ENCODE results near the gene MRPL38.

The MRPL38 gene

DNA sequence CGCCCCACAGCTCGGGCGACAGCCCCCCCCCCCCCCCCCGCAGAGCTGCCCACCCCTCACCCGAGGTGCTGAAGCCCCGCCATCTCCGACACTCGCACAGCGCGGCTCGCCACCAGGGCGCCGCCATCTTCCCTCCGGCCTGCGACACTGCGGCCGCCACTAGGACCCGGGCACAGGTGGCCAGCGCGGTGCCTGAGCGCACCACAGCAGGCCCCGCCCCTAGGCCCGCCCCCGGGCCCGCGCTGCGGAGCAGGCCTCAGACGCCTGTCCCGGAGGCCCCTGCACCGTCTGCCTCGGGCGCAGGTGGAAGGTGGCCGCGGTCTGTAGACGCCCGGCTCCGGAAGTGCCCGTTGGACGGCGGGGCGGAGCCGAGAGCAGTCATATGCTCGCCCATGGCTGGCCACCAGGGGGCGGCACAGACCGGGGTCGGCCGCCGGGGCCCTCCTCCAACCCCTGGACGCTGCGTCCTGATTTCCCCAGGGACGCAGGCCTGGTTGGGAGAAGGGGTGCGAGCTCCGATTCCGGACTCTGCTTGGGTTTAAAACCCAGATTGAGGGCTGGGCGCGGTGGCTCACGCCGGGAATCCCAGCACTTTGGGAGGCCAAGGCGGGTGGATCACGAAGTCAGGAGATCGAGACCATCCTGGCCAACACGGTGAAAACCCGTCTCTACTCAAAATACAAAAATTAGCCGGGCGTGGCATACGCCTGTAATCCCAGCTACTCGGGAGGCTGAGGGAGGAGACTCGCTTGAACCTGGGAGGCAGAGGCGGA lies at the start of gene MRPL38:
TSS of gene MRPL38 (minus strand) at position 136 of the 773 bp plus-strand sequence. CDS start at position 127, 9 bp downstream.
- DNase-seq (ENCODE audit: low spot score): peak; percentile 93

DNA sequence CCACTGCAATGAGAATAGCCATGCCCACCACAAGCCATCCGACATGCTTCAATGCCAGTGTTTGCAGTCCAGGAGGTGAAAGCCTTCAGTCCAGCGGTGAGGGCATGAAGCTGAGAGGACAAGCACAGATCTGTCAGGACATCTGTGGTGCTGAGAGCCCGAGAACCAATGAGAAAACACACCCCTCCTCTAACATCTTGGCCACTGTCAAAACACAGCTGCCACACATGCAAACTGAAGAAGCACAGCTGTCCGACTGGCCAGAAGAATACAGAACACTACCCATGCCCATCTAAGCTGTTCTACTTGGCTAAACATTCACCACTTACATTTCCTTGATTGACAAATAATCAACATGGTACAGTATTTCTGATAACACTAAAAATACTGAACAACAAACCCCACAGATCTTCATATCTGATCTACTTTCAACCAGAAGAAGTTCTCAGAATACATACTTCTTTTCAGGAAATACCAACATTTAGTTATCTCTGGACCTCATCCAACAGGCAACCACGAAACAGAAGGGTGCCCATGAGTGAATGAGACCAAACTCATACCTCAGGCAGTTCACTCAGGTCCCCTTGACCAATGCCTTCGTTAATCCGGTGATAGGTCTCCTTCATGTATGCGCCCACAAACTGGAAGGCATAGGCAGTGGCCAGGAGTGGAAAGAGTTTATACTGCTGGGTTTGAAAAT lies 46.3 kb upstream of the MRPL38 start:
- no peak for DNase-seq (ENCODE audit: low spot score)

DNA sequence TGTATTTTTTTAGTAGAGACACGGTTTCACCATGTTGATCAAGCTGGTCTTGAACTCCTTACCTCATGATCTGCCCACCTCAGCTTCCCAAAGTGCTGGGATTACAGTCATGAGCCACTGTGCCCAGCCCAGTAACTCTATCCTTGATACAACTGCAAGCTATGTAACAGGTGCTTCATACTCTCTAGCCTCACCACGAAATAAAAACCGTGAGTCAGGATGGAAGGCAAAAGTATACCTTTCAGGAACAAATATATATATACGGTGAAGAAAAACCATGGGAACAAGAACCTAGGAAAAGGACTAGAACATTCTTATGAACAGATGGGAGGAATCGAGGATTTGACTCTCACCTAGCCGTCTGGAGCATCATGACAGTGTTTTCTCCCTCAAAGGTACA lies 45.7 kb upstream of the MRPL38 start:
- no peak for DNase-seq (ENCODE audit: low spot score)

DNA sequence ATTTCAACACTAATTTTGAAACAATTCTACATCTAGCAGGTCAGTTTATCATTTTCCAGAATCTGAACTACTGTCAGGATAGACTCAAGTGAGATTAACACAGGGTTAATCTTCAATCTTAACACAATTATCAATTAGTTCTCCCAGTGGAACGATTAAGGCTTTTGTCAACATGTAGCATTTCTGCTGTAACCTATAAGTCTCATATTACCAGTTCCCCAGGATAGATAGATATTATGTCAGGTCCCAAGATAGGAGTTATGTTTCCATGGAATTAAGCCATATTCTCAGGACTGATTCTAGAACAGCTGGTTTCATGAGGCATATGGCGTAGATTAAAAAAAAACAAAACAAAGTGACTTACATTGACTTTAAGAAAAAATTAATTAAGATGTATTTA lies 40.5 kb upstream of the MRPL38 start:
- DNase-seq (ENCODE audit: low spot score): no peak

DNA sequence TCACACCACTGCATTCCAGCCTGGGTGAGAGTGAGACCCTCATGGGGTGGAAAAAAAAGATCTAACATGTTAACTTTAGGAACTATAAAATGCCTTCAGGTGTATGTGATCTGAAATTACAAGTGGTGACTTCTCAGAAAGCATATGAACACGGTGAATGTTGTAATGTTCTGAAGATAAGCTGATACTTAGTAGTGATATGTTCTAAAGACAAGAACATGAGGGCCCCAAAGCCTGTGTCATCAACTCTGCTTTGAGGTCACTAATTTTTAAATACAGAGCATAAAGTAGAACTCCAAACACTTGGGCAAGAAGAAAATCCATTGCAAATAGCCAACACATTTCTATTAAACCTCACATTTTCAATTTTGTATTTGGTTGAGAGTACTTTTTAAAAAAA lies 38.8 kb upstream of the MRPL38 start:
- no peak for DNase-seq (ENCODE audit: low spot score)

DNA sequence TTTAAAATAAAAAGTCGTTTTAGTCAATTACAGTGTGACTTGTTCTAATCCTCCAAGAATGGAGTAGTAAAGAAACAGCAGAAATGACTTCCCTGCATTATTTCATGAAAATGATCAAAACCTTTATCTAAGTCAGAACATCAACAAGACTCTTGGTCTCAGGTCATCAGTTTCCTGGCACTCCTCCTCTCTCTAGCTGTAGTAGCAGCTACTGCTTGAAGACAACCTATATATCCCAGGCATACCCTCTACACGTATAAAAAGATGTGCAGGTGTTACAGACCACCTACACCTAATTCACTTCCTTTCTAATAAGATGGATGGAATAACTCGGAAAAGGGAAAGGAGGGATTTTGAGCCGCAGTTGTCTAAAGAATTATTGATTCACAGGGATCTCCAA lies 37.8 kb upstream of the MRPL38 start:
- no peak for DNase-seq (ENCODE audit: low spot score)

DNA sequence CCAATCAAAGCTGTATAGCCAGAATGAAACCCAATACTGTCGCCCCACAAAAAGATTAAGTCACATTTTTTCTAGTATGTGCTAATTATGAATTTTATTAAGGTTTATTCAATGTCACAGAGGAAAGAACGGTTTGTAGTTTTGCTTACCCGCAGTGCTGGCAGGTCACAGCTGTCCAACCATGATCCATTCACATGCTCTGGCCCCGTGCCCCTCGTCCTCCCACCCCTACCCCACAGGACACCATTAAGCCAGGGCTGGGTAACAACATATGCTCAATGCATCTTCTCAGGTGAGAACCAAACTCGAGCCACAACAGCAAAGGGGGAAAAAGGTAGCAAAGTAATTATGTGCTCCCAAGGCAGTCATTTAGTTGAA lies 36.7 kb upstream of the MRPL38 start:
- no peak for DNase-seq (ENCODE audit: low spot score)

DNA sequence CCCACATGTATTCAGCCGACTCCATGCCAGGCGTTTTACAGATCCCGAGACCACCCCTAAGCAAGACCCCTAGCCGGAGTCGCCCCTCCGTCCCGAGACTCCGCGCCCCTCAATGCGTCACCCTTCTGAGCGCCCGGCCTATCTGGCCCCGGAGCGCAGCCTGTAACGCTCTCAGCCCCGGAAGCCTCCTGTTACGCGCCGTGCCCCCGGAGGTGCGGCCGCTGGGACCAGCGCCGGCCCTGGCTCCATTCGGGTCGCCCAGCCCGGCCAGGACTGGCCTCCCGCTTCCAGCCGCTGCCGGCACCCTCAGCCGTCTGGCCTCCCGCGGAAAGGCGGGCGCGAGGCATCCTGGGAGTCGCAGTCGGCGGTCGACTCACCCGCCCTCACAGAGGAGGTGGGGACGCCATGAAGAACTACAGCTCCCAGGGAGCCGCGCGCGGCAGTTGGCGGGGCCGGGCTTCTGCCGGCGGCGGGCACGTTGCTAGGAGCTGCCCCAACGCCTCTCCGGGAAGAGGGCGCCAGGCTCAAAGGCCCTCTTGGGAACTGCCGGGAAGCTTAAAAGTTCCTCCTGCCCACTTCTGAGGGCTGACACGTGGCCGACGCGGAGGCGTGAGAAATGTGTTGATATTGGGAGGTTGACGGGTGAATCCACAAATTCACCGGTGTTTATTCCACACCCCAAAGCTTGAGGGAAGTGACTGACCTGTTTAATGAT lies 36.2 kb upstream of the MRPL38 start, which contains the start of gene FBF1:
TSS of gene FBF1 (minus strand) at position 316 of the 715 bp plus-strand sequence. CDS start 2,893 bp downstream, outside the sequence.
- DNase-seq (ENCODE audit: low spot score): peak; percentile 86

DNA sequence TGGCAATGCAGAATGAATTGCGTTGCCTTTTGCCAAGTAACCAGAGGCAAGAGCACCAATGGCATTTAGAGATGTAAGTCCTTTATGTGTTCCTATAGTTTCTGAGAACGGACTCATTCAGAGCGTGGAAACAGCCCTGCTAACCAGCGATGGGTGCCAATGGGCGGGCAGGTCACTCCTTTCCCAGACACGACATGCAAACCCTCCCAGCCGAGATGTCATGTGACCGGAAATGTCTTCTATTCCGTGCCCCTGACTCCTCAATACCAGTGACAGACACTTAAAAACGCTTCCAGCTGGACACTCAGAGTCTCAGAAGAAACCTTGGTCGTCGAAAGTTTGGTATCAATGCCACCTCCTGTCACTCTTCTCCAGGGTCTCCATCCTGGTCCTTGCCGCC lies 33.0 kb upstream of the MRPL38 start:
- DNase-seq (ENCODE audit: low spot score): no peak

DNA sequence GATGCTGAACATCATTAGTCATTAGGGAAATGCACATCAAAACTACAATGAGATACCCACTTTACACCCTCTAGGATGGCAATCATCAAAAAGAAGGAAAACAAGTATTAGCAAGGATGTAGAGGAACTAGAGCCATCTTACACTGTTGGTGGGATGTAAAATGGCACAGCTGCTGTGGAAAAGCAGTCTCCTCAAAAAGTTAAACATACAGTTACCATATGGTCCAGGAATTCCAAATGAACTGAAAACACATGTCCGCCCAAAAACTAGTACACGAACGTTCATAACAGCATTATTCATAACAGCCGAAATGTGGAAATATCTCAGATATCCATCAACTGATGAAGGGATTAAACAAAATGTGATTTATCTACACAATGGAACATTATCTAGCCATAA lies 29.1 kb upstream of the MRPL38 start:
- DNase-seq (ENCODE audit: low spot score): no peak

DNA sequence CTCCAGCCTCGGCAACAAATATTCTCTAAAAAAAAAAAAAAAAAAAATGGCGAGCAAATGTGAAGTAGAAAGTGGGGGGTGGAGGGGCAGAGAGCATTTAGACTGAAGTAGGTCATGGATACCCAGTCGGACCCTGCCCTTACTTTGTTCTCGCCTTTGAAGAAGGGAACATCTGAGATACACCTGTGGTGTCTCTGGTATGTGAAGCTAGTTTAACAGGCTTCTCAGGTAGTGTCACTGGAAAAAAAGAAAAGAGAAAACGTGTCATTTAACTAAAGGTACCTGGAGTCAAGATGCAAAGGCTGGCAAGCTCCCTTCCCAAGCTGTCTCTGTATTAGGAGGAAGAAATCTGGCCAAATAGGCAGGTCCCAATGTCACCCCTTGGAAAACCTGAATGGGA lies 28.2 kb upstream of the MRPL38 start:
- DNase-seq (ENCODE audit: low spot score): no peak

DNA sequence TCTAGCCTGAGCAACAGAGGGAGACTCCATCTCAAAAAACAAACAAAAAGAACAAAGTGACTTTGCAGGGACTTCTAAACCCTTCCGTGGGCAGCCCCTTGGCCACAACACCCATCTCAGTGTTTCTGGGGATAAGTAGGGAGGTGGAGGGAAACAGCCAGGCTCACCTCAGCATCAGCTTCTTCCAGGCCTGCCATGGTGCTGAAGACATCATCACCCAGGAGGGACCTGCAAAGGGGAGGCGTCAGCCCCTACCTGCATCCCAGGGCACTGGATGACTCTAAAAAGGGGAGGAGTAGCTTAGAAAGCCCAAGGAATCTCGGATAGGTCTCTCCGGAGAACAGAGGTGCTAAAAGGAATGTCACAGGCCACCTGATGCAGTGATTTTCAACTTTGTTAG lies 26.4 kb upstream of the MRPL38 start:
- DNase-seq (ENCODE audit: low spot score): no peak

DNA sequence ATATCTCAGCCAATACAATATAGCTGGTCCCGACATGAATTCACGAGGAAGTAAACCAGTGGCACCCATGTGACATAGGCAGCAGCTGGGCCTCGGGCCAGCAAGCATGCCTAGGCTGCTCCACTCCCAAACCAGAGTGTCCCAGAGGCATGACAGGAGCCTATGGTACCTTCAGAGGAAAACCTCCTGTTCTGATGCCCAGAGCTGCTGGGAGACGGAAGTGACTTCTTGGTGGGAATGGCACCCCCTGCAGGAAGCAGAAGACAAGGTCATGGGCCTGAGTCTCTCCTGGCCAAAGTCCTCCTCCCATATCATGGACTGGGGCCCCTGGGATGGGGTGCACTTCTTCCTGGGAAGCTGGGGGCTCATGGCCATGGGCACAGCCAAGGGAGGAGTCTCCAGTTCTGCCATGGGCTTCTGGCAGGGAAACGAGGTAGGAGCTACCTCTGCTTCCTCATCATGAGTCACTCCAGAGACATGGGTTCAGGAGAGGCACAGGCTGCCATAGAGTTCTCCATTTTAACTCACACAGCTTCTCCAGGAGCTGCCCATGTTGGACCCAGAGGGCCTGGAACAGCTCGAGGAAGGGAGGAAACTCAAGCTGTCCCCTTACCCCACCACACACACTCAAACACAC lies 22.7 kb upstream of the MRPL38 start:
- DNase-seq (ENCODE audit: low spot score): peak; percentile 15

DNA sequence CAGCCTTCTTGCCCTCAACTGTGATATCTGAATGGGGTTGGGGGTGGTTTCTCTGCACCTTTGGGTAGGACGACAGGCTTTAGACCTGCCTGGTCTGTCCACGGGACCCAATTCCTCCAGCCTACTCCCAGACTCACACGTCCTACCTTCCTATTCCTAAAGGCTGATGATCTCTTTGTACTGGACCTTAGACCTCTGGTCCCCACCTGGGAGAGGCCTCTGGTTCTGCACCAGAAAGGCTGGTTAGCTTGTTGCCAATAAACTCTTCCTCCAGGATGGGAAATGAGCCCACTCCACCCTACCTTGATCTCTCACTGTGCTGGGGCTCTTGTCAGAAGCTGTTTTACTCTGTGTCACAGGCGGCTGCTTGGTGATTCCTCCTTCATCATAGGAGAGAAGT lies 21.8 kb upstream of the MRPL38 start:
- no peak for DNase-seq (ENCODE audit: low spot score)

DNA sequence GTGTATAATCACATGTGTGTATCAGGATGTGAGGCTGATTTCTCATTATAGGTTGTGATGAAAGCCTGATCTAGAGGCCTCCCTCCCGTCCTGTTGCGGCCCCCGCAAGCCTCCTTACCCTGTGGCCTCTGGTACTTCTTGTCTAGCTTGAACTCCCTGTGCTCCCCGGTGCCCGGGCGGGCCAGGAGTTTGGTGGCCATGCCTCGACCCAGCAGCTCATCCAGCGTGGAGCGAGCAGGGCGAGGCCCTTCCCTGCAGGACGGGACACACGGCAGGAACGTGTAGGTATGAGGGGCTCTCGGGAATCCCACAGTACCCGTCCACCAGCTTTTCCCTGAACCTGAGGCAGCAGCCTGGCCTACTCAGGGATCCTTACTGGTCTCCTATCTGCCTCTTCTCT lies 21.2 kb upstream of the MRPL38 start:
- DNase-seq (ENCODE audit: low spot score): no peak

DNA sequence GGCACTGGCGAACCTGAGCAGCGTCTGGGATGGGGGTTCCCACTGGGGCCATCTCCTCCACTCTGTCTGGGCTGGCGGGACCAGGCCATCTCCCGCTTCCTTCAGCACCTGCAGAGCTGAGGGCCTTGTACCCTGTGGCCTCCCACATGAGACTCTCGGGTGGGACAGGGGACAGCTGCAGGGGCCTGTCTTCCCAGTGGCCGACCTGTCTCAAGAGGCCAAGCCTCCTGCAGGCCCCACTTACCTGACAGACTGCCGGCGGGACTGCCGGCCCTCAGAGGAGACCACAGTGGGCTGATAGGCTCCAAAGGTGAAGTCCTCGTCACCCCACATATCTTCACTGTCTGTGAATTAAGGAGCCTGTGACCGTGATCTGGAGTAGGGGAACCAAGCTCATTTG lies 20.4 kb upstream of the MRPL38 start:
- DNase-seq (ENCODE audit: low spot score): no peak

DNA sequence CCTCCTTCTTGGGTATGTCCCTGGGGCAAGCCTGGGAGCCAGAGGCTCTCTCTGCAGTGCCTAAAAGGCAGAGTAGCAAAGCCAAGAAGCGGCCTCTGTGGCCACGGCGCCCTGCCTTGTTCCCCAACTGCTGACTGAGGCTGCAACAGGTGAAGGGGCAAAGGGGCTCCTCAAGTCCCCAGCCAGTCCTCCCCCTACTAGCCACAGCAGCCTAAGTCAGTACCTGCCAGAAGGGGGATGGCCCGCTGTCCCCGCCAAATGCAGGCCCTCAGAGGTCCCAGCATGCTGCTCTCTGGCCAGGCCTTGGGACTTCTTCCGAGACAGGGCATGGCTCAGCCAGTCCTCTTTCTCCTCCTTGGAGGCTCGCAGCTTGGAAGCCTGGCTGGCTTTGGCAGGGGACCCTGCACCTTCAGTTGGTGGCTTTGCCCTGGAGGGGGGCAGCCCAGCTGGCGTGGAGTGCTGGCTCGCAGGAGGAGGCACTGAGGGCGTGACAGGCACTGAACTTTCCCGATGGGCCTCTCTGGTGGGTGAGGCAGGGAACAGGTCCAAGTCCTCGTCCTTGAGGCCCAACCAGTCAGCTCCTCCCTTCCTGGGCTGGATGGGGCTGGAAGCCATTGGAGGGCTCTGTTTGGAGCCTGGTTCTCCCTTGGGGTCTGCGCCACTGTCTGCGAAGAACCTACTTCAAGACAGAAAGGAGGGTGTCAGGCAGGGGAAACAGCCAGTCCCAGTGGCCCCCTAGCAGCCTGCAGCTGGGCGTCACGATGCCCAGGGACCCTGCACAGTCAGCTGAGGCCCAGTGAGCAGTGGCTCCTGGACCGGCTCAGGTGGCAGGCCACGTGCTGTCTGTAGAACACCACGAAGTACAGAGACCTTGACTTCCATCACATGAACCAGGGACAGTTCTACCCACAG lies 18.5 kb upstream of the MRPL38 start:
- DNase-seq (ENCODE audit: low spot score): no peak

DNA sequence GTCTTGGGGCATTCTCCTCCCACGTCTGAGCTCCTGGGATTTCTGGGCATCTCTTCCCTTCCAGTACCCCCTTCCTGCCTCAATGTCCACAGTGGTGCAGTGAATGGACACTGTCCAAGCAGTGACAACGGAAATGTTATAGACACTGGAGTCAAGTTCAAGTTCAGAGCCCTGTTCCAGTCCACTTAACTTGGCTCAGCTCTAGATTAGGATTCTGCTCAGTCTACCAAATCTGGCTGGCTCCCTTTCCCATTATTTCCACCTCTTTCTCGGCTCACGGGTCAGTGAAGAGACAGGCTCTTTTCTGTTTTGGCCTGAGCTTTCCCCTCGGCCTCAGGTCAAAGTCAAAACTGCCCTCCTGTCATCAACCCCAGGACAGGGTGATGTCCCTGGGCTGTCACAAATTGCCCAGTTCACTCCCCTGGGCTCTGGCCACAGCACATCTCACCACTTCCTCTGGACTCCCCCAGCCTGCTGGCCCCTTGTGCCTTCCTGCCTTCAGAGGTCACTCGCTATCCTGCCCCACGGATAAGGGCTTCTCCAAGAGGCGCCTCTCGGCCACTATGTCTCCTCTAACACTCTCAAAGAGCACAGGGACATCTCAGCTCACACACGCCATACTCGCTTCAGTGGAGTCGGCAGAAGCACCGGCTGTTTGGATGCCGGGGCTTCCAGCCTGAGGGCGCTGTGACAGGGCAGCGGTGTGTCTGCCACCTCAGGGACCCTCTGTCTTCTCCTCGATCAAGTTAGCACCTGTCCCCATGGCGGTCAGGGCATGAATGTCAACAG lies 17.7 kb upstream of the MRPL38 start:
- DNase-seq (ENCODE audit: low spot score): no peak

DNA sequence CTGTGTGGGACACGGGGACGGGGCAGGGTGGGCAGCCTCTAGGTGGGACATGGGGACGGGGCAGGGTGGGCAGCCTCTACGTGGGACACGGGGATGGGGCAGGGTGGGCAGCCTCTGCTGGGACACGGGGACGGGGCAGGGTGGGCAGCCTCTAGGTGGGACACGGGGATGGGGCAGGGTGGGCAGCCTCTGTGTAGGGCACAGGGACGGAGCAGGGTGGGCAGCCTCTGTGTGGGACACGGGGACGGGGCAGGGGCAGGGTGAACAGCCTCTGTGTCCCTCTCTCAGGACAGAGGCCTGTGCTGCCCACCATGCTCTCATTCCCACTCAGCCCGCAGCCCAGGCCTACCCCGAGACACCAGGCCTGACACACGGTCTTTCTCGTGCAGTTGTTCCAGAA lies 16.9 kb upstream of the MRPL38 start:
- no peak for DNase-seq (ENCODE audit: low spot score)

DNA sequence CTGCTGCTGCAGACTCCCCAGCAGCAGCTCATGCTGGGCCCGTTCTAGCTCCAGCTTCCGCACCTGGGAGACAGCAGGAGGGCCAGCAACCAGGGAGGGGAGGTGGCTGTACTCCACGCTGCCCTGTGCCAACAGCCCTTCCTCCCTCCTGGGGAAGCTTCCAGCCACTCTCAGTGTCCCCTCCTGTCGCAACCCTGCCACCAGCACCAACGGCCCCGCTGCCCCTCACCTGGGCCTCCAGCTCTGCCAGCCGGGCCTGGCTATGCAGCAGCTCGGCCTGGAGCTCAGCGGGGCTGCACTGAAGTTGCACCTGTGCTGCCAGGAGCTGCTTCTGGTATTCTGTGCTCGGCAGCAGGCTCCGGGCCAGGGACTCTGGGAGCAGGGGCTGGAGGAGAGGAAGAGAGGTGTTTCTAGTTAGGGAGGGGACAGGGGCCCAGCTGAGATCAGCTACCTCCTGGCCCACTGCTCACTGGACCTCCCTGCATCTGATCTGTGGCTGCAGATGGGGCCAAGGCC lies 15.4 kb upstream of the MRPL38 start:
- DNase-seq (ENCODE audit: low spot score): no peak

All from hematopoietic multipotent progenitor cell treated with erythropoietin and hydrocortisone succinate and interleukin-3 and kit ligand, for 17 days (in vitro differentiated cells).